HepG2 (cell line): Measurements from ENCODE around the gene BET1. TPM values are rescaled to one million over a fixed set of nuclear protein-coding genes. Genes with fewer than 3 reads are reported as not detected.
A peak's percentile ranks its signal among the peaks of the same experiment; 100 is the strongest.

ENCODE experiments used
- ADNP ChIP-seq: sonication (generic); formaldehyde crosslinking; IDR thresholded peaks from 2 replicates; pipeline ENCODE4 v1.4.0; 2020; ENCODE audit warnings: missing genetic modification reagents
- ETV6 ChIP-seq: sonication (generic); formaldehyde crosslinking; conservative IDR thresholded peaks from 2 replicates; pipeline ENCODE4 v1.4.0; 2020; ENCODE audit warnings: missing genetic modification reagents
- FOXJ3 ChIP-seq: sonication (generic); formaldehyde crosslinking; IDR thresholded peaks from 2 replicates; pipeline ENCODE4 v1.4.0; 2020; ENCODE audit warnings: missing genetic modification reagents, mild to moderate bottlenecking, borderline replicate concordance
- FOXK1 ChIP-seq: sonication (generic); formaldehyde crosslinking; IDR thresholded peaks from 2 replicates; pipeline ENCODE4 v1.4.0; 2020; ENCODE audit warnings: low read depth, missing genetic modification reagents, borderline replicate concordance
- GMEB2 ChIP-seq: IDR thresholded peaks from 2 replicates; pipeline ENCODE4 v1.6.1; 2016; ENCODE audit warnings: missing biosample characterization, missing genetic modification reagents, low read depth
- HMG20B ChIP-seq: conservative IDR thresholded peaks from 2 replicates; pipeline ENCODE4 v1.6.1; 2016; ENCODE audit warnings: missing genetic modification reagents, missing compliant biosample characterization
- HOXD1 ChIP-seq: sonication (generic); formaldehyde crosslinking; IDR thresholded peaks from 2 replicates; pipeline ENCODE4 v1.5.0; 2020; ENCODE audit warnings: missing genetic modification reagents
- IKZF4 ChIP-seq: sonication (generic); formaldehyde crosslinking; IDR thresholded peaks from 2 replicates; pipeline ENCODE4 v1.5.1; 2020; ENCODE audit warnings: borderline replicate concordance, mild to moderate bottlenecking, low read depth, missing genetic modification reagents; ENCODE audit errors: not compliant biosample characterization
- PPARG ChIP-seq: conservative IDR thresholded peaks from 2 replicates; pipeline ENCODE4 v1.6.1; 2016; ENCODE audit warnings: missing biosample characterization, missing genetic modification reagents
- SP4 ChIP-seq: sonication (generic); formaldehyde crosslinking; IDR thresholded peaks from 2 replicates; pipeline ENCODE4 v1.8.1; 2023; ENCODE audit warnings: mild to moderate bottlenecking, missing genetic modification reagents
- SUZ12 ChIP-seq: fragments of 150-350 bp; IDR thresholded peaks from 2 replicates; pipeline ENCODE4 v1.6.1; 2014; ENCODE audit warnings: low read depth, low read length
- TEAD3 ChIP-seq: optimal IDR thresholded peaks from 2 replicates; pipeline ENCODE3; 2016; ENCODE audit warnings: borderline replicate concordance
- TSC22D2 ChIP-seq: sonication (generic); formaldehyde crosslinking; IDR thresholded peaks from 2 replicates; pipeline ENCODE4 v1.5.1; 2020; ENCODE audit warnings: missing genetic modification reagents, mild to moderate bottlenecking, borderline replicate concordance
- ZBTB43 ChIP-seq: sonication (generic); formaldehyde crosslinking; conservative IDR thresholded peaks from 2 replicates; pipeline ENCODE4 v1.4.0; 2020; ENCODE audit warnings: missing genetic modification reagents
- ZNF431 ChIP-seq: sonication (generic); formaldehyde crosslinking; IDR thresholded peaks from 2 replicates; pipeline ENCODE4 v1.9.0; 2022; ENCODE audit warnings: missing genetic modification reagents, low read depth, mild to moderate bottlenecking, borderline replicate concordance
- ZNF670 ChIP-seq: sonication (generic); formaldehyde crosslinking; IDR thresholded peaks from 2 replicates; pipeline ENCODE4 v1.8.0; 2022; ENCODE audit warnings: mild to moderate bottlenecking, missing genetic modification reagents, borderline replicate concordance
- ZNF75D ChIP-seq: sonication (generic); formaldehyde crosslinking; IDR thresholded peaks from 2 replicates; pipeline ENCODE4 v1.8.1; 2023; ENCODE audit warnings: missing genetic modification reagents, mild to moderate bottlenecking, borderline replicate concordance
- ZNF781 ChIP-seq: sonication (generic); formaldehyde crosslinking; IDR thresholded peaks from 2 replicates; pipeline ENCODE4 v1.5.1; 2020; ENCODE audit warnings: borderline replicate concordance, mild to moderate bottlenecking, missing genetic modification reagents; ENCODE audit errors: not compliant biosample characterization
- ZSCAN20 ChIP-seq: sonication (generic); formaldehyde crosslinking; IDR thresholded peaks from 2 replicates; pipeline ENCODE4 v1.4.0; 2020; ENCODE audit warnings: missing genetic modification reagents, mild to moderate bottlenecking, borderline replicate concordance
- polyA plus RNA-seq, 8 experiments: library from polyadenylated mRNA; depleted of rRNA in 3 of 8; stranded (reverse) in 7 of 8; unstranded in 1 of 8; fragments of >200 nt; fragmentation: Illumina TruSeq in 4 of 8; extraction: Trizol in 4 of 8; gene quantifications; 2 replicates each; pipeline versions ENCODE4 v1.2.1 to v1.2.3, GENCODE V29; 2011 to 2016; ENCODE audit warnings: low read depth in 4 of 8, missing spikeins in 1 of 8, mixed read lengths in 1 of 8; ENCODE audit not compliant: insufficient read depth in 1 of 8
- total RNA-seq, 5 experiments: library from RNA; depleted of rRNA; stranded (reverse); fragments of >200 nt; fragmentation: Illumina TruSeq; extraction: Trizol; gene quantifications; 2 replicates each; pipeline ENCODE4 v1.2.3, GENCODE V29; 2016; ENCODE audit warnings: low read depth in 1 of 5
- TF ChIP-seq, protein P1 (sequence below): sonication (generic); formaldehyde crosslinking; IDR thresholded peaks from 2 replicates; pipeline ENCODE4 v1.4.0; 2020; ENCODE audit warnings: missing genetic modification reagents
- TF ChIP-seq, protein P2 (sequence below): sonication (generic); formaldehyde crosslinking; IDR thresholded peaks from 2 replicates; pipeline ENCODE4 v1.4.0; 2020; ENCODE audit warnings: missing genetic modification reagents
- TF ChIP-seq, protein P3 (sequence below): sonication (generic); formaldehyde crosslinking; conservative IDR thresholded peaks from 2 replicates; pipeline ENCODE4 v1.4.0; 2020; ENCODE audit warnings: missing genetic modification reagents

The BET1 gene
- total and polyA plus RNA-seq, 2 of the 13 experiments (the other 11 are each of a cell fraction or from before 2014, with no cell fraction given) = 23.8 to 33.7 TPM

DNA sequence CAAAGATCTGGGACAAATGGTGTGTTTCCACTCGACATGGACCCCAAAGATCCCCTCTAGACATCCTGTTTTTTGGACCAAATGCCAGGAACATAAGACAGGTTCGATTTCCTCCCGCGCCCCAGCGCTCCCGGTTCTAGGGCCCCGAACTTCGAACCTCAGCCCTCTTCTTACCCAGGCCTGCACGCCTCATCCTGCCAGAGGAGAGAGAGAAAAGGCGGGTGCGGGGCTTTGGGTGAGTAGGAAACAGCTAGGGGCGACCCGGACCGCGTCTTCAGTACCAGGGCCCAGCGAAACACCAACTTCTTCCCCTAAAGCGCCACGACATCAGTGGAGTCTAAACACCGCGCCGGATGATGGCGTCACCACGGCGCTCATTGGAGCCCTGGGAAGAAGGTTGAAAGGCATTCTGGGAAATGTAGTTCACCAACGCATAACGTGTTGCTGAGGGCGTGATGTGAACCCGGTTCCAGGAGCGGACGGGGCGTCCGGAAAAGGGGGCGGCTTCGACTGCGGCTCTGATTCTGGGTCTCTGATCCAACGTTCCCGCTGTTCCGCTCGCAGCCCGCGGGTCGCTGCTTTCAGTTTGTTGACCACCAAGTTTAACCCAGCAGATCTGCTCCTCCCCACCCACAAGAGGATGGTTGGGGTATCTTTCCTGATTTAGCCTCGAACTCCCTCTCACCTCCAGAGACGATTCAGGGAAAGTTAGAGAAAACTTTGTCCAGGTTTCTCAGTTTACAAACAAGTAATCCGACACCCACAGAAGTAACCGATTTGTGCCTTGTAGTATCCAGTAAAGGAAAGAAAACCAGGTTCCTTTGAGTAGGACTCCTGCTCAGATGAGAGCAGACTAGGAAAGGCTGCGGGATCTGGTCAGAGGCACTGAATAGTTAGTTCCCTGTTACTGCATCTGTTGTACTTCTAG is at the start of gene BET1 (continued):
- TF ChIP-seq SP4 = peak; percentile 50
- peak; percentile 58 for TF ChIP-seq TEAD3
- peak; percentile 79 for TF ChIP-seq SUZ12
- no peak for TF ChIP-seq ADNP (CRISPR knock-in tag)
- TF ChIP-seq ZNF781 = peak; percentile 53
- TF ChIP-seq IKZF4 (CRISPR knock-in tag) = no peak
- TF ChIP-seq ETV6 (CRISPR knock-in tag) = peak; percentile 35; the same call in 1 of the 2 replicates
- TF ChIP-seq GMEB2 = peak; percentile 61; the same call in 1 of the 2 replicates
- TF ChIP-seq, protein P1, sequence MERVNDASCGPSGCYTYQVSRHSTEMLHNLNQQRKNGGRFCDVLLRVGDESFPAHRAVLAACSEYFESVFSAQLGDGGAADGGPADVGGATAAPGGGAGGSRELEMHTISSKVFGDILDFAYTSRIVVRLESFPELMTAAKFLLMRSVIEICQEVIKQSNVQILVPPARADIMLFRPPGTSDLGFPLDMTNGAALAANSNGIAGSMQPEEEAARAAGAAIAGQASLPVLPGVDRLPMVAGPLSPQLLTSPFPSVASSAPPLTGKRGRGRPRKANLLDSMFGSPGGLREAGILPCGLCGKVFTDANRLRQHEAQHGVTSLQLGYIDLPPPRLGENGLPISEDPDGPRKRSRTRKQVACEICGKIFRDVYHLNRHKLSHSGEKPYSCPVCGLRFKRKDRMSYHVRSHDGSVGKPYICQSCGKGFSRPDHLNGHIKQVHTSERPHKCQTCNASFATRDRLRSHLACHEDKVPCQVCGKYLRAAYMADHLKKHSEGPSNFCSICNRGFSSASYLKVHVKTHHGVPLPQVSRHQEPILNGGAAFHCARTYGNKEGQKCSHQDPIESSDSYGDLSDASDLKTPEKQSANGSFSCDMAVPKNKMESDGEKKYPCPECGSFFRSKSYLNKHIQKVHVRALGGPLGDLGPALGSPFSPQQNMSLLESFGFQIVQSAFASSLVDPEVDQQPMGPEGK (CRISPR knock-in tag) = peak; percentile 33; the same call in 1 of the 2 replicates
- TF ChIP-seq ZSCAN20 = no peak
- TF ChIP-seq FOXK1 (CRISPR knock-in tag) = peak; percentile 99
- TF ChIP-seq, protein P2, sequence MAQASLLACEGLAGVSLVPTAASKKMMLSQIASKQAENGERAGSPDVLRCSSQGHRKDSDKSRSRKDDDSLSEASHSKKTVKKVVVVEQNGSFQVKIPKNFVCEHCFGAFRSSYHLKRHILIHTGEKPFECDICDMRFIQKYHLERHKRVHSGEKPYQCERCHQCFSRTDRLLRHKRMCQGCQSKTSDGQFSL = no peak
- TF ChIP-seq ZNF75D (CRISPR knock-in tag) = no peak
- TF ChIP-seq ZBTB43 (CRISPR knock-in tag) = no peak
- TF ChIP-seq, protein P3, sequence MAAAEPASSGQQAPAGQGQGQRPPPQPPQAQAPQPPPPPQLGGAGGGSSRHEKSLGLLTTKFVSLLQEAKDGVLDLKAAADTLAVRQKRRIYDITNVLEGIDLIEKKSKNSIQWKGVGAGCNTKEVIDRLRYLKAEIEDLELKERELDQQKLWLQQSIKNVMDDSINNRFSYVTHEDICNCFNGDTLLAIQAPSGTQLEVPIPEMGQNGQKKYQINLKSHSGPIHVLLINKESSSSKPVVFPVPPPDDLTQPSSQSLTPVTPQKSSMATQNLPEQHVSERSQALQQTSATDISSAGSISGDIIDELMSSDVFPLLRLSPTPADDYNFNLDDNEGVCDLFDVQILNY (CRISPR knock-in tag) = 0 out of 2 replicates have a peak, but pooled peaks have one; percentile 5
- 0 out of 2 replicates have a peak, but pooled peaks have one; percentile 20 for TF ChIP-seq ZNF431 (CRISPR knock-in tag)
- TF ChIP-seq PPARG = no peak
- peak; percentile 30; the same call in 1 of the 2 replicates for TF ChIP-seq TSC22D2 (CRISPR knock-in tag)
- no peak for TF ChIP-seq HMG20B (CRISPR knock-in tag)
- peak; percentile 69; the same call in 1 of the 2 replicates for TF ChIP-seq ZNF670 (CRISPR knock-in tag)
- peak; percentile 62 for TF ChIP-seq FOXJ3 (CRISPR knock-in tag)
- TF ChIP-seq HOXD1 (CRISPR knock-in tag) = 0 out of 2 replicates have a peak, but pooled peaks have one; percentile 9
